ENCODE results near the gene LRP1.

The LRP1 gene

DNA sequence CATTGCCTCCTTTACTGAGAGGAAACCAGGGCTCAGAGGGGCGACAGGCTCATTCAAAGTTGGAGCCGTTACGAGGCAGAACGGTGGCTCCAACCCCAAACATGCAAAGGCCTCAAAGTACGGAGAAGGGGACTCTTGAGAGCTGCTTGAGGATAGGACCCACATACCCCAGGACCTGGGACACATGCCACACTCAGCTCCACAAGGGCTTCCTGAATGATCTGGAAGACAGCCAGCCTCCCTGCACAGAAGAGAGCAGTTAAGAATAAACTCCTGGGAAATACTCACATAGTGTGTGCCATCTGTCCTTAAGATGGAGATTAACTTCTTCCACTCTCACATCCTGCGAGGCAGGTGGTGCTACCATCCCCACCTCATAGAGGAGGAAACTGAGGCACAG, 61.8 kb downstream of the LRP1 start:
- no peak for TF ChIP-seq CTCF (IDR thresholded peaks at IDR 0.05; ENCODE audit: insufficient read depth, missing control alignments)
- FAIRE-seq (no peak), DNase-seq (ENCODE audit: insufficient read length, low spot score) (no peak)

DNA sequence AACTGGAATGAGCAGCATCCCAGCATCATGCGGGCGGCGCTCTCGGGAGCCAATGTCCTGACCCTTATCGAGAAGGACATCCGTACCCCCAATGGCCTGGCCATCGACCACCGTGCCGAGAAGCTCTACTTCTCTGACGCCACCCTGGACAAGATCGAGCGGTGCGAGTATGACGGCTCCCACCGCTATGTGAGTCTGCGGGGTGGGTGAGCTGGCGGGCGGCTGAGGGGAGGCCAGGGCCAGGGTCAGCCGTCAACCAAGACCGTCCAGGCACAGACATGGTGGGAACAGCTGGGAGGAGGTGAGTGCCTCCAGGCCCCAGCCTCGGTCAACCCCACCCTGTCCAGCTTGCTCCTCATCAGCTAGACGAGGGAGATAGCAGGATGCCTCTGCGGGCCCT, 62.5 kb downstream of the LRP1 start:
- DNase-seq (ENCODE audit: insufficient read length, low spot score) (no peak), FAIRE-seq (no peak)
- no peak for TF ChIP-seq CTCF (IDR thresholded peaks at IDR 0.05; ENCODE audit: insufficient read depth, missing control alignments)

DNA sequence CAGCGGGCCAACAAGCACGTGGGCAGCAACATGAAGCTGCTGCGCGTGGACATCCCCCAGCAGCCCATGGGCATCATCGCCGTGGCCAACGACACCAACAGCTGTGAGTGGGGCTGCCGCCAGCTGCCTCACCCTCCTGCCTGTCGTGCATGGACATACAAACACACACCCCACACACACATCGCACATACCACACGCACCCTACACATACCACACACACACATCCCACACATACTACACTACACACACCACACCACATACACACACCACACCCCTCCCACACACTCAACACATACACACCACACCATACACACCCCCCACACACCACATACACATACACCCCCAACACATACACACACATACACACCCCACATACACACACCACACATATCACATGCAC, 63.1 kb downstream of the LRP1 start:
- DNase-seq (ENCODE audit: insufficient read length, low spot score): no peak
- no peak for TF ChIP-seq CTCF (IDR thresholded peaks at IDR 0.05; ENCODE audit: insufficient read depth, missing control alignments)
- no peak for FAIRE-seq

- DNase-seq (ENCODE audit: insufficient read length, low spot score): no peak
- TF ChIP-seq CTCF (IDR thresholded peaks at IDR 0.05; ENCODE audit: insufficient read depth, missing control alignments): no peak
- FAIRE-seq: no peak
Measured at GRCh38 chr12:57192920-57193319, 64.6 kb downstream of the LRP1 start.

DNA sequence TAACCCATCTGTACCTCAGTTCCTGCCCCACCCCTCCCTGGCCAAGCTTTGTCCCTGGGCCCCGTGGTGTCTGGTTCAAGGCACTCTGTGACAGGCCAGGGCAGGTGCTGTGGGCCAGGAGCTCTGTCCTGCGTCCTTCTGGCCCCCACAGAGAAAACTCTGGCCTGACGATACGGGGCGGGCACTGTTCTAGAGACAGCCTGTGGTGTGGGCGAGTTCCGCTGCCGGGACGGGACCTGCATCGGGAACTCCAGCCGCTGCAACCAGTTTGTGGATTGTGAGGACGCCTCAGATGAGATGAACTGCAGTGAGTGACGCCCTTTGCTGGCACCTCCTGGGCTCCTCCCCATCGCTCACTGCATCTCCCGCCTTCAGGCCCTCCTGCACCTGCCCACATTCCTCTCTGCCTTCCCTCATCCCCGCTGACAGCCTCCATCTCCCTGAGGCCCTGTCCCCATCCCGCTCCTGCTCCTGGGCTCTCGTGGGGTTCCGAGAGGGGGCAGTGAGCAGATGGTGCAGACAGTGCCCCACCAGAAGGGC, 65.5 kb downstream of the LRP1 start:
- DNase-seq (ENCODE audit: insufficient read length, low spot score): no peak
- no peak for FAIRE-seq
- TF ChIP-seq CTCF (IDR thresholded peaks at IDR 0.05; ENCODE audit: insufficient read depth, missing control alignments): no peak

DNA sequence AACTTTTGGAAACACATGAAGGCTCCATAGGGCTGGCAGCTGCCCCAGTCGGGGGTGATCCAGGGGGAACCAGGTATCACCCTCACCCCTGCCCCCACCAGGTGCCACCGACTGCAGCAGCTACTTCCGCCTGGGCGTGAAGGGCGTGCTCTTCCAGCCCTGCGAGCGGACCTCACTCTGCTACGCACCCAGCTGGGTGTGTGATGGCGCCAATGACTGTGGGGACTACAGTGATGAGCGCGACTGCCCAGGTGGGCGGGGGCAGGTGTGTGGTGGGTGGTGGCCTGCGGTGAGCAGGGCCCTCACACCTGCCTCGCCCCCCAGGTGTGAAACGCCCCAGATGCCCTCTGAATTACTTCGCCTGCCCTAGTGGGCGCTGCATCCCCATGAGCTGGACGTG, 66.0 kb downstream of the LRP1 start:
- TF ChIP-seq CTCF (IDR thresholded peaks at IDR 0.05; ENCODE audit: insufficient read depth, missing control alignments): no peak
- FAIRE-seq (no peak), DNase-seq (ENCODE audit: insufficient read length, low spot score) (no peak)

DNA sequence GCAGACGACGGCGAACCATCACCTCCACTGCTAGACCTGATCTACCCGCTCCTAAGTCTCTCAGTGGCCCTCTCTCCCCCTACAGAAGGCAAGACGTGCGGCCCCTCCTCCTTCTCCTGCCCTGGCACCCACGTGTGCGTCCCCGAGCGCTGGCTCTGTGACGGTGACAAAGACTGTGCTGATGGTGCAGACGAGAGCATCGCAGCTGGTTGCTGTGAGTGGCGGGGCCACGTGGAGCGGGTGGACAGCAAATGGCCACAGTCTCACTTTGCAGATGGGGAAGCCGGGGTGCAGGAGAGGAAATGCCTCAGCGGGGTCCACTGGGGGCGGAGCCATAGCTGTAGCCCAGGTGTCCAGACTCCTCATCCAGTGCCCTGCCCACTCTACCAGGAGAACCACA, 66.9 kb downstream of the LRP1 start:
- FAIRE-seq (no peak), DNase-seq (ENCODE audit: insufficient read length, low spot score) (no peak)

More for the DNA sequence above, 66.9 kb downstream of the LRP1 start:
- no peak for TF ChIP-seq CTCF (IDR thresholded peaks at IDR 0.05; ENCODE audit: insufficient read depth, missing control alignments)

Data from D721Med (cell line).